ENCODE data around the gene FBH1. TPM values are rescaled to one million over a fixed set of nuclear protein-coding genes. Genes with fewer than 3 reads are reported as not detected.

FBH1 gene
- 79.2 and 80.1 TPM in 2 replicates for total RNA-seq

GRCh38 chr10:5889624-5890451, at the start of gene FBH1, which contains the start of gene ANKRD16:
FBH1 (plus strand) TSS chr10:5890243; CDS start chr10:5890346, 103 bp downstream.
ANKRD16 (minus strand) TSS chr10:5889893; CDS start chr10:5889354, 539 bp downstream.

GRCh38 chr10:5977471-5978229, 87.6 kb downstream of the FBH1 start, which contains the start of gene IL15RA:
IL15RA (minus strand) TSS chr10:5977543; CDS start chr10:5977492, 51 bp downstream.

Other genes starting within 250 kb of the FBH1 start
- gene ASB13, start 223.6 kb upstream of the FBH1 start, total RNA-seq, result 10.8 and 12.1 TPM in 2 replicates
- 58.8 and 94.8 TPM in 2 replicates for gene TASOR2, start 205.4 kb upstream of the FBH1 start, total RNA-seq
- 575 and 624 TPM in 2 replicates for gene GDI2, start 76.8 kb upstream of the FBH1 start, total RNA-seq
- gene ANKRD16, start 350 bp upstream of the FBH1 start, total RNA-seq, result 7.7 and 10.6 TPM in 2 replicates
- gene IL15RA, start 87.3 kb downstream of the FBH1 start, total RNA-seq, result 4.5 and 9.9 TPM in 2 replicates
- not detected in 2 replicates for gene IL2RA, start 172.1 kb downstream of the FBH1 start, total RNA-seq
- 29.0 and 35.4 TPM in 2 replicates for gene RBM17, start 198.8 kb downstream of the FBH1 start, total RNA-seq

Measured in subcutaneous preadipocyte (primary cell).